ENCODE data around the gene C1GALT1. TPM values are rescaled to one million over a fixed set of nuclear protein-coding genes. Genes with fewer than 3 reads are reported as not detected.

The C1GALT1 gene
- total and polyA plus RNA-seq, 9 of the 15 experiments (the other 6 are each of a cell fraction or from before 2014, with no cell fraction given): 5.0 to 33.2 (median 24.1) TPM

DNA sequence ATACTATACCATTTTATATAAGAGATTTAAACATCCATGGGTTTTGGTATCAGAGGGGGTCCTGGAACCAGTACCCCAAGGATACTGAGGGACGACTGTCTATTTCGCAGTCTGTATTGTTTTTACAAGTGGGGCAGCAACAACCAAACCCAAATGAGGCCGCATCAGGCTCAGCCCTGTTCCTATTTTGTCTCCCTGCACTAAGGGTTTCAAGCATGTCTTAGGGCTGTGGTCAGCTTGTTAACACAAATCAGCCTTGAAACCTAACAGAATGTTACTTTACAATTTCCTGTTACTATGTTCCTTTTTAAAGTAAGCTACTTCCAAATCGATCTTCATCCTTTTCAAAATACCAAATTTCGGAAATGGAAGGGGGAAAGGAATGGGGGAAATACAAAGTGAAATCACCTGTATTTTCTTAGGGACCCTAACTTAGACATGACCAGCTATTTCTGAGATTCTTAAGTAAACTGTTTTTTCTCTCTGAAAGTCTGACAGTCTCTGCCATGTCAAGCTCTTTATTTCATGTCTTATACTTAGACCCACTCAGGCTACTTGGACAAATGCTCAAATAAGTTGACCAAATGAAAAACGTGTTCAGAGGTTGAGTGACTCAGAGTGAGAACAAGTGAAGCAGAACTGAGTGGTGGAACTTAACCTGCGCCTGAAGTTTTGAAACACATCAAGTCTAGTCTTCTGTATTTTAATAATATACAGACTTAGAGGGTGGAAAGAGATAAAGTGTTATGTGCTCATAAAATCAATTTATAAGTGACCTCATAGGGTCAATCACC is 75.8 kb downstream of the C1GALT1 start:
- H3K4me2 ChIP-seq (ENCODE audit: insufficient read depth, low read length): no peak overlapping the region
- TF ChIP-seq ZBTB1 (CRISPR knock-in tag; IDR thresholded peaks at IDR 0.05; ENCODE audit: borderline replicate concordance, low read depth): no peak
- no peak for TF ChIP-seq DDX20 (tag; IDR thresholded peaks at IDR 0.05; ENCODE audit: low read depth)
- TF ChIP-seq CC2D1A (IDR thresholded peaks at IDR 0.05): no peak
- TF ChIP-seq STAG1 (CRISPR knock-in tag; IDR thresholded peaks at IDR 0.05; ENCODE audit: borderline replicate concordance): no peak
- TF ChIP-seq MYC (IDR thresholded peaks at IDR 0.05; ENCODE audit: low read depth, low read length): no peak
- TF ChIP-seq MYC (CRISPR knock-in tag; IDR thresholded peaks at IDR 0.05; ENCODE audit: borderline replicate concordance, low read depth): no peak
- TF ChIP-seq CREBBP (IDR thresholded peaks at IDR 0.05; ENCODE audit: low read depth, low read length): no peak
- no peak for TF ChIP-seq MCM3 (IDR thresholded peaks at IDR 0.05)
- TF ChIP-seq, protein P1, sequence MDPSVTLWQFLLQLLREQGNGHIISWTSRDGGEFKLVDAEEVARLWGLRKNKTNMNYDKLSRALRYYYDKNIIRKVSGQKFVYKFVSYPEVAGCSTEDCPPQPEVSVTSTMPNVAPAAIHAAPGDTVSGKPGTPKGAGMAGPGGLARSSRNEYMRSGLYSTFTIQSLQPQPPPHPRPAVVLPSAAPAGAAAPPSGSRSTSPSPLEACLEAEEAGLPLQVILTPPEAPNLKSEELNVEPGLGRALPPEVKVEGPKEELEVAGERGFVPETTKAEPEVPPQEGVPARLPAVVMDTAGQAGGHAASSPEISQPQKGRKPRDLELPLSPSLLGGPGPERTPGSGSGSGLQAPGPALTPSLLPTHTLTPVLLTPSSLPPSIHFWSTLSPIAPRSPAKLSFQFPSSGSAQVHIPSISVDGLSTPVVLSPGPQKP (CRISPR knock-in tag; IDR thresholded peaks at IDR 0.05): no peak
- TF ChIP-seq, protein P2, sequence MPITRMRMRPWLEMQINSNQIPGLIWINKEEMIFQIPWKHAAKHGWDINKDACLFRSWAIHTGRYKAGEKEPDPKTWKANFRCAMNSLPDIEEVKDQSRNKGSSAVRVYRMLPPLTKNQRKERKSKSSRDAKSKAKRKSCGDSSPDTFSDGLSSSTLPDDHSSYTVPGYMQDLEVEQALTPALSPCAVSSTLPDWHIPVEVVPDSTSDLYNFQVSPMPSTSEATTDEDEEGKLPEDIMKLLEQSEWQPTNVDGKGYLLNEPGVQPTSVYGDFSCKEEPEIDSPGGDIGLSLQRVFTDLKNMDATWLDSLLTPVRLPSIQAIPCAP (CRISPR knock-in tag; IDR thresholded peaks at IDR 0.05; ENCODE audit: borderline replicate concordance): no peak
- TF ChIP-seq MED1 (CRISPR knock-in tag; IDR thresholded peaks at IDR 0.05; ENCODE audit: borderline replicate concordance): no peak
- TF ChIP-seq LEF1 (IDR thresholded peaks at IDR 0.05): no peak
- TF ChIP-seq ZNF143 (CRISPR knock-in tag; IDR thresholded peaks at IDR 0.05): no peak
- TF ChIP-seq MAFG (tag; conservative IDR thresholded peaks at IDR 0.05): no peak
- no peak for TF ChIP-seq ZNF778 (CRISPR knock-in tag; IDR thresholded peaks at IDR 0.05)
- no peak for TF ChIP-seq TSC22D4 (tag; IDR thresholded peaks at IDR 0.05)
- TF ChIP-seq, protein P3, sequence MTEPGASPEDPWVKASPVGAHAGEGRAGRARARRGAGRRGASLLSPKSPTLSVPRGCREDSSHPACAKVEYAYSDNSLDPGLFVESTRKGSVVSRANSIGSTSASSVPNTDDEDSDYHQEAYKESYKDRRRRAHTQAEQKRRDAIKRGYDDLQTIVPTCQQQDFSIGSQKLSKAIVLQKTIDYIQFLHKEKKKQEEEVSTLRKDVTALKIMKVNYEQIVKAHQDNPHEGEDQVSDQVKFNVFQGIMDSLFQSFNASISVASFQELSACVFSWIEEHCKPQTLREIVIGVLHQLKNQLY (CRISPR knock-in tag; conservative IDR thresholded peaks at IDR 0.05): no peak
- no peak for FAIRE-seq

More for the DNA sequence above, 75.8 kb downstream of the C1GALT1 start:
- intact Hi-C loops (cut with micrococcal nuclease): no loop called here
- Histone ChIP-seq H3K27me3 (ENCODE audit: control insufficient read depth in 2 of 2, insufficient read depth in 2 of 2, low read length in 2 of 2) (no peaks in the 10 kb centered on the region), H3K79me2 (ENCODE audit: control insufficient read depth, insufficient read depth, low read length) (no peaks in the 10 kb centered on the region), H4K20me1 (replicated peaks; ENCODE audit: control insufficient read depth, insufficient read depth, low read length) (no peaks in the 10 kb centered on the region), H3K4me1 (replicated peaks in 1 of 2; ENCODE audit: control insufficient read depth in 2 of 2, insufficient read depth in 2 of 2, low read length in 2 of 2) (no peaks in the 10 kb centered on the region), H3K36me3 (ENCODE audit: control insufficient read depth, insufficient read depth, low read length) (0 out of 3 replicates have a peak, but pooled peaks cover 3% of the 10 kb centered on the region), H3K9me3 (replicated peaks; ENCODE audit: control insufficient read depth, insufficient read depth, low read depth, low read length) (no peaks in the 10 kb centered on the region; the same call in 1 of the 2 replicates), H3K9me1 (ENCODE audit: control insufficient read depth, insufficient read depth, low read length) (no peaks in the 10 kb centered on the region), H2AFZ (ENCODE audit: low read depth, low read length) (no peak overlapping the region), H3K27ac (ENCODE audit: extremely low read depth, low read depth, low read length) (no peak overlapping the region), H3K9ac (ENCODE audit: insufficient read depth in 1 of 2, low read depth in 2 of 2, low read length in 2 of 2) (no peak overlapping the region), H3K4me3 (no peak overlapping the region)
- BruUV-seq (replicated peaks): no TSS peak
- no peak for ATAC-seq
- no peak for DNase-seq (ENCODE audit: extremely low read depth in 1 of 4, low spot score in 3 of 4)
- WGBS (ENCODE audit: insufficient coverage, low coverage, missing lambda C conversion rate): 76% methylated on average over 7 of the region's 7 CpGs
- in situ Hi-C loops (cut with MboI): no loop called here
- POLR2A ChIA-PET: no interaction called here
- CTCF ChIA-PET (ENCODE audit: low intra/inter-chr PET ratio): no interaction called here

Measured in K562 (cell line).